UCSD-AML1 (cell line): ENCODE results near the gene SMARCA5.
A peak's percentile ranks its signal among the peaks of the same experiment; 100 is the strongest.
"Not testable (repeated sequence)": the region's sequence is repeated elsewhere in the genome, so short reads cannot be mapped to it uniquely, and the experiment has no call there.

ENCODE experiments used
- DNase-seq: peaks from one replicate; lab custom pipeline; 2025; ENCODE audit not compliant: unreplicated experiment; lab: John Stamatoyannopoulos, UW

SMARCA5 gene

GRCh38 chr4:143513314-143514168 is at the start of gene SMARCA5:
Gene SMARCA5, plus strand, starts transcription at chr4:143513702. Its CDS starts 223 bp downstream, at chr4:143513925.
- peak; percentile 99 for DNase-seq

GRCh38 chr4:143473334-143474126 is 40.0 kb upstream of the SMARCA5 start:
- DNase-seq, result no peak

GRCh38 chr4:143477487-143477886 is 36.0 kb upstream of the SMARCA5 start:
- no peak for DNase-seq

- DNase-seq, result no peak
Measured at GRCh38 chr4:143481361-143481760, 32.1 kb upstream of the SMARCA5 start.

GRCh38 chr4:143482840-143483239 is 30.7 kb upstream of the SMARCA5 start:
- no peak for DNase-seq

DNA sequence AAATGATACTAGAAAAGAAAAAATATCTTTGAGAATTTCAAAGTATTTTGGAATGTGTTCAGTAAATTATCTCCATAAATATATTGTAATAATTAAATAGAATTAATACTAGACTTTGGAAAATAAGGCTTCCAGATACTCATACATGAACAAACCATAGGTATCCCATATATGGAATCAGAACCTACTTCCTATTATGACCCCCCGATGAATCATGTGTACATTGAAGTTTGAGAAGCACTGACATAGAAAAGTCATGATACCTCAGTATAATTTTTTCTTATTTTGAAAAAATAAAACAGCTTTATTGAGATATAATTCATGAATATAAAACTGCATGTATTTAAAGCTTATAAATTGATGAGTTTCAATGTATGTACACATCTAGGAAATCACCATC is 27.2 kb upstream of the SMARCA5 start:
- DNase-seq, result no peak

GRCh38 chr4:143488687-143489086 is 24.8 kb upstream of the SMARCA5 start:
- no peak for DNase-seq

- DNase-seq, result no peak
Measured at GRCh38 chr4:143489106-143489505, 24.4 kb upstream of the SMARCA5 start.

DNA sequence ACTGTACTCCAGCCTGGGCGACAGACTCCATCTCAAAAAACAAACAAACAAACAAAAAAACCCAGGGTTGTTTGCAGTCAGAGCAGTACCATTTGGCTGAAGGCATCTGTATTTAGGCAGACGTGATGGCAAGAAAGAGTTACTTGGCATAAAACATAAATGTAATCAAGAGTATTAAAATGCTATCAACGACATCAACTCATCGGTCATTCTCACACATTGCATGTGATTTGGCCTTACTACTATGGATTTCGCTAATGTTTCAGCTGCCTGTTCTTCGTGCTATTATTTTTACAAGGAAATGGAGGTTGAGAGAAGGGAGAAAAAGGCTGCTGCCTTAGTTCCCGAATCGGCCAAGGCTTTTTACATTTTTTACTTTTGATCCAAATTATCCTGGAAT is 15.5 kb upstream of the SMARCA5 start:
- DNase-seq, result no peak

DNA sequence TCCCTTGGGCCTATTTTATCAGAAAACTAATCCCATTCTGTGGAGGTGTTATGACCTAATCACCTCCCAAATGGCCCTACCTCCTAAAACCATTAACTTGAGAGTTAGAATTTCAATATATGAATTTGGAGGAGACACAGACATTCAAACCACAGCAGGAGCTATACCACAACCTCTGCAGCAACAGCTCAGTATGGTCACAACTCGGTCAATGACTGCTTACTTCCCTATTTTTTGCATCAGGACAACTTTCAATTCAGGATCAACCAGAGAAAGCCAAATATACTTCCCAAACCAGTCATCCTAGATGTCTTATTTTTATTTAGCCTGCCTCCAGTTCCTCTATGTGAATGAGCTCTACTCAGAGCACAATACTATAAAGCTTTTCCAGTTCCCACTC is 11.3 kb upstream of the SMARCA5 start:
- no peak for DNase-seq

DNA sequence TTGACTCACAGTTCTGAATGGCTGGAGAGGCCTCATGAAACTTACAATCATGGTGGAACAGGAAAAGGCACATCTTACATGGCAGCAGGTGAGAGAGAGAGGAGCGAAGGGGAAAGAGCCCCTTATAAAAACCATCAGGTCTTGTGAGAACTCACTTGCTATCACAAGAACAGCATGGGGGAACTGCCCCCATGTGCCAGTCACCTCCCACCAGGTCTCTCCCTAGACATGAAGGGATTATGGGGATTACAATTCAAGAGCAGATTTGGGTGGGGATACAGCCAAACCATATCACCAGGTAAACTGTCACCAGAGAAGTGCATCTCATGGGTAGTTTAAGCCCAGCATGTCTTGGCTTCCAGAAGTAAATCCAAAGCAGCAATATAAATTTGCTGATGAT is 7.5 kb upstream of the SMARCA5 start:
- no peak for DNase-seq

DNA sequence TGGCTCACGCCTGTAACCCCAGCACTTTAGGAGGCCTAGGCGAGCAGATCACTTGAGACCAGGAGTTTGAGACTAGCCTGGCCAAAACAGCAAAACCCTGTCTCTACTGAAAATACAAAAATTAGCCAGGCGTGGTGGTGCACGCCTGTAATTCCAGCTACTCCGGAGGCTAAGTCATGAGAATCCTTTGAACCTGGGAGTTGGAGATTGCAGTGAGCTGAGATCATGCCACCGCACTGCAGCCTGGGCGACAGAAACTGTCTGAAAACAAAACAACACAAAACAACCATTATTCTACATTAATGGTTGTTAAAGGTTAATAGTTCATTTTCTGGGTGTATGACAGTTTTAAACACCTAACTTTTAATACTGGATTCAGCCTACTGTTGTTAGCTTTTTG is 1.6 kb upstream of the SMARCA5 start:
- DNase-seq, result no peak

DNA sequence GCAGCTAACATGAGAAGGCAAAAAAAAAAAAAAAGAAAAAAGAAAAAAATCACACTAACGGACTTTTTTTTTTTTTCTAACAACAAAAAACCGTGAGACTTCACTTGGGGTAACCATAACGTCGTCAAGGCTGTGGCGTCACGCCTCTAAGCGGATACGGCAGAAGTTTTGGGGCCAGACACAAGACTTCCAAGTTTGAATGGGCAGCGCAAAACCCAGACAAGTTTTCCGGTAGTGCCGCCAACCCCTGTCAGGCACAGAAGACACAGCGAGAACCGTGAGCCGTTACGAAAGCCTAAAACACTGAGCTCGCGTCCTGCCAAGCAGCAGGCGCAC is 556 bp upstream of the SMARCA5 start:
- no peak for DNase-seq

GRCh38 chr4:143514169-143514495 is 630 bp downstream of the SMARCA5 start:
- DNase-seq, result no peak

- peak; percentile 47 for DNase-seq
Measured at GRCh38 chr4:143514497-143514896, 995 bp downstream of the SMARCA5 start.

DNA sequence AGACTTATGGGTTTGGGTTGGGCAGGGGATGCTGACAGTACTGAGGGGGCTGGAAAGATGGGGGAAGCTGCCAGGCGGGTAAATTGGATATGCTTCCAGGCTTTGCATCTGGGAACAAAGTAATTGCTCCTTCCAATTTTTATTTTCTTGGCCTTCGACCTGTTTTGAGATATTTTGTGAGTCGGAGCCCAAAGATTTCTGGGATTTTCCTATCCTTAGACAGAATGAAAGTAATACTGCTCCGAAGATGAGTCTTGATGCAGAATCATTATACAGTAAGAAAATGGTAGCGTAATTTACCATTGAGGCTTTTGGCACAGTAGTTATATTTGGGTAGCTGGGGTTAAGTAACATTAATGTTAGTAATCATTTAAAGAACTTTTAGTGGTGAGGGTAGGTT is 1.4 kb downstream of the SMARCA5 start:
- DNase-seq, result no peak

GRCh38 chr4:143515905-143516304 is 2.4 kb downstream of the SMARCA5 start:
- DNase-seq, result no peak

DNA sequence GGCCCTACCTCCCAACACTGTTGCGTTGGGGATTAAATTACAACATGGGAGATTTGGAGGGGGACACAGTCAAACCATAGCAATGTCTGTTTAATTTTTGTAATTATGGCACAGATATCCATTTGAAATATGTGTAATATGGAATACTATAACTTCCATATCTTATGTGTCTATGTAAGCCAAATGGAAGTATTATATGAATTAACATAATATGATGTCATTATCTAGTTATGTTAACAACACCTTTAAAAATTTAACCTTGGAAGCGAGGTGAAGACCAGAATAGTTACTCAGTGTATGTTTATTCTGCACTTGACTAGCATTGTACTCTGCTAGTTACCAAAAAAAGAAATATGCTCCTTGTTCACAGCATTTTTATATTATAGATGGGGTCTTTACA is 4.3 kb downstream of the SMARCA5 start:
- no peak for DNase-seq

GRCh38 chr4:143524211-143524610 is 10.7 kb downstream of the SMARCA5 start:
- no peak for DNase-seq

DNA sequence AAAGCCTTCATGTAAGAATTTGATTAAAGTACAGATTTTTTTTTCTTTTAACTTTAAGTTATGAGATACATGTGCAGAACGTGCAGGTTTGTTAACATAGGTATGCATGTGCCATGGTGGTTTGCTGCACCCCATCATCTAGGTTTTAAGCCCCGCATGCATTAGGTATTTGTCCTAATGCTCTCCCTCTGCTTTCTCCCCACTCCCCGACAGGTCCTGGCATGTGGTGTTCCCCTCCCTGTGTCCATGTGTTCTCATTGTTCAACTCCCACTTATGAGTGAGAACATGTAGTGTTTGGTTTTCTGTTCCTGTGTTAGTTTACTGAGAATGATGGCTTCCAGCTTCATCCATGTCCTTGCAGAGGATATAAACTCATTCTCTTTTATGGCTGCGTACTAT is 14.5 kb downstream of the SMARCA5 start:
- not testable (repeated sequence) for DNase-seq

- no peak for DNase-seq
Measured at GRCh38 chr4:143531380-143531779, 17.9 kb downstream of the SMARCA5 start.

GRCh38 chr4:143531788-143532491 is 18.4 kb downstream of the SMARCA5 start:
- DNase-seq, result no peak
